Stimulated activated CD4-positive, alpha-beta T cell treated with anti-CD3 and anti-CD28 coated beads, Interleukin-1b, Interleukin-23, amount 100 ng/mL, for 1 hour (primary cell): ENCODE results near the gene PPIF.

ENCODE experiments used
- DNase-seq, 2 donors: peaks; one replicate each; pipeline ENCODE4 v3.0.0-alpha.2; 2020; ENCODE audit warnings: low read depth in 2 of 2

The PPIF gene

DNA sequence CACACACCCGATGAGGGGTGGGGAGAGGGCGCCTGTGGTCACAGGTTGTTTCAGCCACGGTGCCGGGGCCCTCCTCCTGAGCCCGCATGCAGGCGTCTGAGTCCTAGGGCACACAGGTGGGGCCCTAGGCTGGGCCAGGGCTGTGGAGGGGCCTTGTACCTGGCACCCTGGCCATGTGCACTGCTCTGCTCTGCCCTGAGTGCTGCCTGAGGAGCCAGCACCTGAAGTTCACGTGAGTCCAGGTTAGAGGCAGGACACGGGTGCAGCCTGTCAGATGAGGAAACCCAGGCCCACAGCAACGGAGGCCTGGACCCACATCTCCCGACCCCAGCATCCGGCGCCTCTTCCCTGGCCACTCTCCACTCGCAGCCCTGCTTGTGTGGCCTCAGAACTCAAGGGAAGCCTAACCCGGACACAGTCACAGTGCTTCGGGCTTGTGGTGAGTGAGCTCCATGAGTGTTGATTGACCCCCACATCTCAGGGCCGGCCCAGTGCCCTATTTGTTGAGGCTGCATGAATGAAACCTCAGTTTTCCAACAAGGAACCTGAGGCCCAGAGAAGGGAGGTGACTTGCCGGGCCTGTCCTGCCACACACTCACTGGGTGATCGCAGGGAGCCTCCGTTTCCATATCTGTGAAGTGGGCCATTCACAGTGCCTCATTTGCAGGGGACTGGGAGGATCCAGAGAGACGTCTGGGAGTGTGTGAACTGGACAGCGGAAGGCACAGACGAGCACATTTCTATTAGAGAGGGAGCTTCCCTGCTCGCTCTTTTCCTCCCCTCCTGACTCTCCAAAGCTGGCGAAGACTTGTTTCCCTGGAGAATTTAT lies 39.6 kb downstream of the PPIF start:
- DNase-seq: no peak

DNA sequence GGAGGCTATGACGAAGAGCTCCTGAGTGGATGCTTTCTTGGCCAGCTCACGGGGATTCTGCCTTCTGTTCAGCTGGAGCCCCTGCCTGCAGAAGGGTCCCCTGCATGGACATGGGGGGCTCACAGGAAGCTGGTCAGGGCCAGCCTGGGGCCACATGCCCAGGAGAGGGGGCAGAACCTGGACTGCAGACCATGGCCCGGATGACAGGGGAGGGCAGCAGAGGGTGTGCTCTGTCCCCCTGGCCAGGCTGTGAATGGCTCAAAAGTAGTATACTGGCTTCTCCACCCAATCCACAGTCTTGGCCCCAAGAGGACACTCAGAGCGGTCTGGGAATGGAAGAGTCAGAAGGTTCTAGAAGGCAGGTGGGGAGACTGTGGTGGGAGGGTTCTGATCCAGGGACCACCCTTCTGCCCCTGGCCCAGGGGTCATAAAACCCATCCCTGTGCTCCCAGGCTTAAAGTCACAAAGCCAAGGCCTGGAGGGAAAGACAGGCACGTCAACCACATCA lies 40.3 kb downstream of the PPIF start:
- DNase-seq: no peak

DNA sequence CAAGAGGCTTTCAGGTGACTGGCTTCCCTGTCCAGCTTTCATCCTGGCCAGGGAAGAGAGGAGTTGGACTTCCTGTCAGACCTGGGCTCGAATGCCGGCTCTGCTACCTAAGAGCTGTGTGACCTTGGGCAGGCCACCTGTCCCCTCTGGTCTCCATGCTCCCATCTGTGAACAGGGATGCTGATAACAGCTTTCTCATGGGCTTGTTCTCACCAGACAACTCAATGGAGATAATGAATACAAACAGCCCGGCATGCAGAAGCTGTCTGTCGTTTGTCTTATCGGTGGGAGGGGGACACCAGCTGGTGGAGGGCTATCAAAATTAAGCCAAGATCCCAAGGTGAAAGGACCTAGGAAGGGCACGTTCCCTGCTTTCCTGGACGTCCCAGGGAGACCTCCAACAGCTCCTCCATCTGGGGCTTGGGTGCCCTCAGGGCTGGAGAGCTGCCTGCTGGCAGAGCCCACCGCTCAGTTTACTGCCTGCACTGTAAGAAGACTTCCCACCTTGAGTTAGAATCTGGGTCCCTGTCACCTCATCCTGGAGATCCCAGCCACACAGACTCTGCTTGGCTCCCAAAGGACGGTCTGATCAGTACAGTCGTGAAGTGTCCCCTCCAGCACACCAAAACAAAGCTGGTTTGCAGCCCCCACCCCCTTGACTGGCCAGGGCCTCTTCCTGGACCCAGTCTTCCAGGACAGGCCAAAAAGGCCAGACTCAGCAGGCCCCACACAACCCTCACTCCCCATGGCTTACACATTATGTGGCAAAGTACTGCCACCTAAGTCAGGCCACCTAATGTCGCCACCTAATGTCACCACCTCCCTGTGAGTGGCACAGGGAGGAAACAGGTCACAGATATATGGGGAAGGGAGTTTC lies 40.9 kb downstream of the PPIF start:
- DNase-seq: no peak

DNA sequence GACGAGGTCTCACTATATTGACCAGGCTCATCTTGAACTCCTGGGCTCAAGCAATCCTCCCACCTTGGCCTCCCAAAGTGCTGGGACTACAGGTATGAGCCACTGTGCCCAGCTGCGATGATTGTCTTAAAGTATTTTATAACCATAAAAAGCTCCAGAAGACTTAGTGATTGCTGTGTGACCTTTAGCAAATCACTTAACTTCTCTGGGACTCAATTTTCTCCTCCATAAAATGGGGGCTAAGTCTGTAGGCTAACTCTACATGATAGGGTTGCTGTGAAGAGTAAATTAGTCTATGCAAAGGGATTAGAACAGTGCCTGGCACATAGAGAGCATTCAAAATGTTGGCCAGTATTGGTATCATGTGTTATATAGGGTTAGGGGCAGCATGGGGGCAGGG lies 42.8 kb downstream of the PPIF start:
- no peak for DNase-seq

DNA sequence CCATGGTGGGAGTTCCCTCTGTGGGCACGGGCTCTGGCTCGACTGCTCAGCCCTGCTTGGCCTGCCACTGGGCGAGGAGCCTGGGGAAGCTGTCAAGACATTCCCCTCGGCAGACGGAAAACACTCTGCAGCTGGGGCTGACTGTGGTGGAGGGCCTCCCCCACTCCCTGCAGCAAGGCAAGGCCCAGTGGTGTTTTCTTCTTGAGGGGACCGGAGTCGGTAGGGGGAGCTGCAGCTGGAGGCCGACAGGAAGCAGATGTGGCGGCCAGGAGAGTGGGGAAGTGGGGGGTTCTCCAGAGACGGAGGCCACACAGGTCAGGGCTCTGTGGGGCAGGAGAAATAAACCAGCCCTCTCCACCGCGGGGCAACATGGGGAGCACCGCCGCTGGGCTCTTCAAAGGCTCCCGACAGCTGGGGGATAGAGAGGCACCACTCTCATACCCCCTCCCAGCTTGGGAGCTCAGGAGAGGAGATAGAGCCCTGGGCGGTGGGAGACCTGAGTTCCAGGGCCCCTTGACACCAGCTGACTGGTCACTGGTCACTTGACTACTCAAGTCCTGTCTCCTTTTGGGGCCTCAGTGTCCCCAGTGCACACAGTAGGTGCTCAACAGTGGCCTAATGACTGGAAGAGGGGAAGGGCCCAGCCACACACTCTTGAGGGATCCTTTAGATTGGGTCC lies 43.4 kb downstream of the PPIF start:
- DNase-seq: no peak

DNA sequence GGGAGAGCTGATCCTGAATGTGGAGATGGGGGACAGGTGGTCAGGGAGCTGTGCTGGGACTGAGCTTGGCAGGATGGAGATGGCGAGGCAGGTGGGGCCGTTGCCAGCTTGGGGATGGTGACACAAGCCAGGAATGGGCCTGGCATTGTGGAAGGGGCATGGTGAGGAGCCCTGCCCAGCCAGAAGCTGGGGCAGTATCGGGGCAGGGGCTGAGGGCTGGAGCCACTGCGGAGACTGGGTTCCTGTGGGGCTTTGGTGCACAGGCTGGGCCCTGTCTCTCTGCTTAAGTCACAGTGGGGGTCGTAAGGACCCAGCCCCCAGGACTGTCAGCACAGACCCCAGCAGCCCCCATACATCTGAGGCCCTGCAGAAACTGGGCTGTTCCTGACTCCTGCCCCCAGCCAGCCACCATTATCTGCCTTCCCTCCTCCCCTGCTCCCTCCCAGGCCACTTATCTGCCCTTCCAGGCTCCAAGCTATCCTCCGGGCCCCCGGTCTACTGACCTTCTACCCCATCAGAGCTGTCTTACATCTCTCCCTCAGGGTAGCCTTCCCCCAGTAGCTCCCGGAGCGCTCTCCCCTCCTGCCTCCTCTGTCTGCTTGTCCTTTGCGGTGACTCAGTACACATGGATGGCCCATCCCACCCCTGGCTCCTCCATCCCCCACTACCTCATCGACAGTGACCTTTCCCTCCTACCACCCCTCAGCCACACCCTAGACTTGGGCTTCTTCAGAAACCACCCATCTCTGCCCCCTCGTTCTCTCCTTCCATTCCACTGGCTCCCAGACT lies 44.2 kb downstream of the PPIF start:
- no peak for DNase-seq

DNA sequence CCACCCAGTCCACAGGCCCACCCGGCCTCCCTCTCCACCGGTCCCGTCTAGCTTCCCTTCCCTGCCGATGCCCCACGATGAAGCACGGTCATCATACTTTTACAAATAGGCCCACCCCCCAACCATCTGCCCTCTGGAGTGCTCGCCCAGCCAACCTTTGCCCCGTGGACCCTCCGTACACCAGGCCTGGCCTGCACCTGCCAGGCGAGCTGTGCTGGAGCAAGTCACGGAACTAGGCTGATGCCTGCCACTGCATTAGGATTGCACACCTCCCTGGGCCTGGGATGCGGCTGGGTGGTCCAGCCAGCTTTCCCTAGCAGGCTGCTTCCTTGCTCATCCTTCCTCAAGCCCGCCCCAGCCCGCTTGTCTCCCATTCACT lies 44.7 kb downstream of the PPIF start:
- no peak for DNase-seq

DNA sequence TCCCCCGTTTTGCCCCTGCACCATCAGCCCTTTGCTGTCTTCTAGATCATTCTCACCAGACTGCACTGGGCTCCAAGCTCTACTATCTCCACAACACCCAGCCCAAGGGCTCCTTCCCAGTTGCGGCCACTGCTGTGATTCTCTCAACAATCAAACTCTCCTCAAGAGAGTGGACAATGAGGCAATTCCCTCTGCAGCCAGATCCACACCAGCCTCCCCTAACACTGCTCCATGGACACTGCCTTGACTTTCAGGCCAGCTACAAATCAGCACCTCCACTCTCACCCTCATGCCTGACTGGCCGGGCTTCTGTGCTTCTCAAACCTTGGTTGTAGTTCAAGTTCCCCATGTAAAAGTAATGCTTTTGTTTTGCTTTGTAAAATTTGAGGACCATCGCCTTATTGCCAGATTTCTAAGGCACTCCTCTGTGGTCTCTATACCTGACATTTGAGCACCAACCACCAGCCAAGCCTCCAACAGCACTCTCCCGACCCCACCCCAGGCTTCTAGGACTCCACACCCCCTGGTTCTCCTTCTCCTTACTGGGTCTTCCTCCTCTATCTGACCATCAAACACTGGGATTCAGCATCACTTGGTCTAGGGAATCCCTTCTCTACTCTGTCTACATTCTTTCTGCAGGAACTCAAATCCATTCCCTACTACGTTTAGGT lies 45.4 kb downstream of the PPIF start:
- no peak for DNase-seq

DNA sequence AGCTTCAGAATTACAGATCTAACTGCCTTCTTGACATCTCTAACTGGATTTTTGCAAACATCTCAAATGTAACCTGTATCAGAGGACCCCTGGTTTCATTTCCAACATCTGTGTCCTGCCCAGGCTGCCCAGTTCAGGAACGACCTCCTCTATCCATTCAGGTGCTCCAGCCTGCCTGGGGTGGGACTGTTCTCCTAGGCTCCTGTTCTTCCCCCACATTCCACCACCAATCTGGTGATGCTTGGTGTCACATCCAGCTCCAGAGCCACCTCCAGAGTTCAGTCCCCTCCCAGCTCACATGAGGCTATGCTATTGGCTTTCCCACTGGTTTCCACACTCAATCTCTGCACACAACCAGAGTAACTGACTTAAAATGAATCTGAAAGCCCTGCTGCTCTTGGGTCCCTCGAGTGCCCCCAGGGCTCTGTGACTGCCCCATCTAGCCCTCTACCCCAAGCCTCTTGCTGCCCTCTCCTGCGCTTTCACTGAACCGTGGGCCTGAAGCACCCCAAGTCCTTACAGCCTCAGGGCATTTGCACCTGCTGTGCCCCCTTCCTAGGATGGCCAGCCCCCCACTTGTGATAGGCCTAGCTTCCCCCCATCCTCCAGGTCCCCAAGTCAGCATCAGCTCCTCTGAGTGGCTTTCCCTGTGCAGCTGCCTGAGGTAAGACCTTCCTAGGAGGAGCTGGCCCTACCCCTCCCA lies 46.1 kb downstream of the PPIF start:
- no peak for DNase-seq

DNA sequence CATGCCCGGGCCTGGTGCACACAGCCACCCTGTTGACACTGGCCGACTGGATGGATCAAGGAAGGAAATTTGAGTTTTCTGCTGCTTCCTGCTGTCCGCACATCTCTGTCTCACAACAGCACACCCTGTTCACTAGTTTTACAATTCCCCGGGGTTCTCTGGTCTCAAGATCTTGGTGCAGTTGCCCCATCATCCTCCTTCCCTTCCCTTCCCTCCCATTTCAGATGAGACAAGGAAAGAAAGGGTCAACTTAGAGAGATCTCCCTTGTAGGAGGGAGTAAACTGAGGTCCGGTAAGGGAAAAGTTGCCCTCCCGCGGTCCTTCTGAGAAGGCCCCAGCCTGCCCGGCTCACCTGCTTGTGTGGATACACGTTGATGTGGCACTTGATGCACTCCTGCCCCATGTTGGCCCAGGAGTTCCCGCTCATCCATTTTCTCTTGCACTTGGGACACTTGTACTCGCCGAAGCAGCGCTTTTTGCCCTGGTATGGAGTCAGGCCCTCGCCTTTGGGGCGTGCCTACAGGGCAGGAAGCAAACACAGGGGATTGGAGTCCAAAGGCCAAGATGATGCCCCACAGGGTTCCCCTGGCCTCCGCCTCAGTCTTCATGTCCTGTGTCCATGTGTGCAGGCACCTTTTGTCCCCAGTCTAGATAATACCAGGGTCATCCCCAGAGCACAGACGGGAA lies 46.8 kb downstream of the PPIF start:
- no peak for DNase-seq

DNA sequence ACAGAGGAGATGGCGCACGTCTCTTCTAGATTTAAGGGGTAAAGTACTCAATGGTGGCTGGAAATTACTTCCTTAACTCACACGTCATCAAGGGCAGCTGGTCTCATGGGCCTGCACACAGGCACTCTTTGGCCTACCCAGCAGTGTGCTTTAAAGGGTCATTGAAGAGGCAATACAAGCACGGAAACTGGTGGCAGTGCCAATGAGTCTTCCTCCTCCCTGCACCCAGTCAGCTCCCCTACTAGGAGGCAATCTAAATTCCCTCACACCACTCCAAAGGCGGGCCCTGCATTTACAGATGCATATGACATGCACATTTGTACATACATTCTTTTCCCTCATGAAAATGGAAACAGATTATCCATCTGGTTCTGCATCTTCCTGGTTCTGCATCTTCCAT lies 47.4 kb downstream of the PPIF start:
- DNase-seq: no peak

DNA sequence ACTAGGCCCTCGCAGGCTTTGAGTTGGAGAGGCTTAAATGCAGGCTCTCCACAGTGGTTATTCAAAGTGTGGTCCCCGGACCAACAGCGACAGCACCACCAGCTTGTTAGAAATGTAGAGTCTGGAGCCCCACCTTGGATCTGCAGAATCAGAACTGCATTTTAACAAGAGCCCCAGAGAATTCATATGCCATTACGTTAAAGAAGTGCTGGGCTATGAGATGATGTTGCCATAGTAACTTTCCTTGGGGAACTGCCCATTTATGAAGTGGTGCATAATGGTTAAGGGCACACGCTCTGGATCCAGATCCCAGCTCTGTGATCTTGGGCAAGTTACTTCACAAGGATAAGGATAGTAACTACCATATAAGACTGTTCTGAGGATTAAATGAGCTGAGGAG lies 49.3 kb downstream of the PPIF start:
- DNase-seq: no peak

DNA sequence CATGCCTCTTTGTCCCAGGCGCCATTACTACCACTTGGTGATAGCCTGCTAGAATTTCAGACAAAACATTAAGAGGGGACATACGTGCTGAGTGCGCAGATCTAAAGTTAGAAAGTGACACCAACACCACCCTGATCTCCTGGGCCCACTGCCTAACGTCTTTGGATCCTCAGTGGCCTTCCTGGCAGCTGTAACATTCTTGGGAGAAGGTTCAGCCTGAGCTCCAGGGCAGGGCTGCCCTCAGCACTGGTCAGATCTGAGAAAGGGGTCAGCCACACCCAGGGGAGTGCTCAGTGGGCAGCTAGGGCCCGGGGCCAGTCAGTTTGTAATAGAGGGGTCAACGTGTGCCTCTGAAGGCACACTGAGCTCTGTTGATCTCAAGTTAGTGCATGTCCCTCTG lies 49.8 kb downstream of the PPIF start:
- no peak for DNase-seq

DNA sequence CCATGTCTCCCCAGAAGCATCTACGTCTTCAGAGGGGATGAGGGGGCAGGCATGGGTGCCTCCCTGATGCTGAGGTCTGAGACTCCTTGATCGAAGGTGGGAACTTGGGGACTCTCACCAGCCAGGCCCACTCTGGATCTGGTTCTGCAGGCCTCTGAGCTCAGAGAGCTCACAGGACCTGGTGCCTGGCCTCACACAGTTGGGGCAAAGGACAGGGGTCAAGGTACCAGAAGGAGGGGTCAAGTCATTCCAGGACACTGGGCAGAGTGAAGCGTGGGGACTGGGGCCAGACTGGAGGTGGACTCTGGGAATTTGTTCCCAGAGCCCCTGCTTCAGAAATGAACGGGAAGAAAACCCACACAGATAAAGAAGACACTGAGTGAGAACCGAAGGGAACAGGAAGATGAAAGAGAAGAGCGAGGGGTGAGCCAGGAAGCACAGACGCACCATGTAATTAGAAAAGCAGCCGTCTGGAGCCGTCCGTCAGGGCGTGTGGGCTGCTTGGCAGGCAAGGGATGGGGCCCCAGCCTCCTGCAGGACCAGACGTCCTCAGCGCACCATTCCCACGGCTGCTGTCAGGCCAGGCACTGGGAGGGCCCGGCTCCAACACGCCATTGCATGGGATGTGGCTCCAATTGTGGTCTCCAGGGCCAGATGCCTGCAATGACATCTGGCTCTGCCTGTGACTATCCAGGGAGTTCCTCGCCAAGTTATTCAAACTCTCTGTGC lies 50.5 kb downstream of the PPIF start:
- DNase-seq: no peak

DNA sequence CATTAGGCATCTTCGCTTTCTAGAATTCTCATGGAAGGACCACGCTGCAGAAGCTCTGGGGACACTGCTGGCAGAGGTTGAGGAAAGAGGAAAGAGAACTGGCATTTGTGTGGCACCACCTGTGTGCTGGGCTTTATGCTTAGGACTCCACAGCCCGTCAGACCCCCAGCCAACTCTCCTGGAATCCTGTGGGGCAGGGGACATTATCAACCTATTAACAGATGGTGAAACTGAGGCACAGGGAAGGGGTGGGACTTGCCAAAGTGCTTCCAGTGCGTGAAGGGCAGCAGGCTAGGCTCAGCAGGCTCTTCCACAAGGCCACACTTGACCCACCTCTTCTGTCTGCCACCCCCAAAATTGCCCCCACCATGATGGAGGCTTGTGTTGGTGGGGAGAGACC lies 51.4 kb downstream of the PPIF start:
- no peak for DNase-seq

DNA sequence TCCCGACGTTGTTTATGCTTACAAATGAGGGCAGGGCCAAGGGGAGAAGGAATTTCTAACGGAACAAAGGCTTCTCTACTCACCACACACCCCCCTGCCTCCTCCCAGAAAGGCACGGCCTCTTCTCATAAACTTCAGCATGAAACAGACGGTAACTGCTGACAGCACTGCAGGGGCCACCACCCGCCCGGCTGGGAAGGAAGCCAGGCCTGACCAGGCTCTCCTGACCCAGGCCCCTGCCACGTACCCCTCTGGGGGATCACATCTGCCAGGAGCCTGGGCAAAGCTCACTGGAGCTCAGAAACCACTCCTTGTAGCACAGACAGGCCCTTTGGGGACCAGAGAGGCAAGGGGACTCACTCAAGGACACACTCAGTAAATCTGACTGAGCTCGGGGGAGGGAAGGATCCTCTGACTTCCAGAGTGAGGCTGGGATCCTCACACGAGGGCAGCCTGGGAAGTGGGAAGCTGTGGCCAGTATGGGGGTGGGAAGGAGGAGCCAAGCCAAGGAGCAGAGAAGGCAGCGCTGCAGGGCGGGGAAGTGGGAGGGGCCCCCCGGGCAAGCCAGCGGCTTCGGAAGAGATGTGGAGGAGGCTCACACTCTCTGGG lies 52.1 kb downstream of the PPIF start:
- no peak for DNase-seq

DNA sequence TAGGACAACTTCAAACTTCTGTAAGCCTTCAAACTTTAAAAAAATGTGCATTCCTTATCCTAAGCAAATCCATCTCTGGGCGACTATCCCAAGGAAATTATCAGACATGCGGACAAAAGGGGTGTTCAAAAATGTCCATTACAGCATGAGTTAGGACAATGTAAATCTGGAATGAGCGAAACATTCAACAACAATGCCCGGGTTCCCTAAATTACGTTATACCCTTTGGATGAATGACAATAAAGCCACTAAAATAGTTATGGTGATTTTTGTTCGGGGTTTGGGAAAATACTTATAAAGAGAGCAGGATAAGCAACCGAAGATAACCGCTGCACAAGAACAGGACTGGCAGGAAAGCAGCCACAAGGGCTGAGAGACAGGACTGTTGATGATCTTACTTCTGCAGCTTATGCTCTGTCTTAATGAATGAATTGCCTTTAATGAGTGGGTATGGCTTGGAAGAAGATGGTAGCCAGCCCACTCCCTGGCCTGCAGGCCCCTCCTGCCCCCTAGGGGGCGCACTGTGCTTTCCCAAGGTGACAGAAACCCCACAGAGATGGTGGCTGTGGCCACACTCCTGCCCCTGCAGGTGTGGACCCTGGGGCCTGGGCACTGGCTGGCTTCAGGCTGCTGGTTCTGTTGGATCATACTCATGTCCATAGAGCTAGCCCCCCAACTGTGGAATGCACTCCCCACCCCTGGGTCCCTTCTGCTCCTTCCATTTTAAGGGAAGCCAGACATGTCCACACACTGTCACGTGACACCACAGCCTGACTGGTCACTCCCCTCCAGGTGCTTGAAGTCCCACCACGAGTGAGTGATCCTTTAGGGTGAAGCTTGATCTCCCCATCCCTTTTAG lies 53.1 kb downstream of the PPIF start:
- DNase-seq: peak in 1 of 2 donors; percentile 12
